Measurements from ENCODE around the gene OBSCN.

DNA sequence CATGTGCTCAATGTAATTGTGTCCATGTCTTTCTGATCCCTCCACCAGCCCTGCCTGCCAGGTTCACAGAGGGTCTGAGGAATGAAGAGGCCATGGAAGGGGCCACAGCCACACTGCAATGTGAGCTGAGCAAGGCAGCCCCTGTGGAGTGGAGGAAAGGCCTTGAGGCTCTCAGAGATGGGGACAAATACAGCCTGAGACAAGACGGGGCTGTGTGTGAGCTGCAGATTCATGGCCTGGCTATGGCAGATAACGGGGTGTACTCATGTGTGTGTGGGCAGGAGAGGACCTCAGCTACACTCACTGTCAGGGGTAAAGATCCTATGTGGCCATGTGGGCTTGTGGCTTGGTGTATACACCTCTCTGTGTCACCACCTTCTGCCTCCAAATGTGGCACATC is 91.4 kb downstream of the OBSCN start:
- TF ChIP-seq CTCF (IDR thresholded peaks at IDR 0.05) = no peak
- TF ChIP-seq POLR2A (IDR thresholded peaks at IDR 0.05) = no peak
- no peak for TF ChIP-seq POLR2AphosphoS5 (IDR thresholded peaks at IDR 0.05)

Measured in sigmoid colon (tissue), 4 donors.